ENCODE measurements around the gene ENAH. TPM values are rescaled to one million over a fixed set of nuclear protein-coding genes. Genes with fewer than 3 reads are reported as not detected.

Gene ENAH
- total RNA-seq, 1 donor from 2014 or later: 179 TPM

GRCh38 chr1:225469051-225469450, 183.9 kb downstream of the ENAH start:
- H3K27ac Mint-ChIP-seq (ENCODE audit: unreplicated experiment): no peak overlapping the region
- H3K36me3 Mint-ChIP-seq (ENCODE audit: low read depth): no peaks in the 10 kb centered on the region
- no peaks in the 10 kb centered on the region for H3K9me3 Mint-ChIP-seq
- H3K4me3 Mint-ChIP-seq: no peak overlapping the region
- H3K4me1 Mint-ChIP-seq: peaks cover 20% of the 10 kb centered on the region
- no peak for TF ChIP-seq CTCF (conservative IDR thresholded peaks at IDR 0.05)
- no peak for DNase-seq (ENCODE audit: low read depth, low spot score)
- no peaks in the 10 kb centered on the region for H3K27me3 Mint-ChIP-seq (ENCODE audit: low read depth)

- Mint-ChIP-seq H3K4me3 (no peak overlapping the region), H3K27me3 (ENCODE audit: low read depth) (no peaks in the 10 kb centered on the region), H3K4me1 (peaks cover 21% of the 10 kb centered on the region), H3K9me3 (no peaks in the 10 kb centered on the region), H3K27ac (ENCODE audit: unreplicated experiment) (no peak overlapping the region), H3K36me3 (ENCODE audit: low read depth) (no peaks in the 10 kb centered on the region)
- no peak for TF ChIP-seq CTCF (conservative IDR thresholded peaks at IDR 0.05)
- no peak for DNase-seq (ENCODE audit: low read depth, low spot score)
Measured at GRCh38 chr1:225468270-225469020, 184.5 kb downstream of the ENAH start.

- TF ChIP-seq CTCF (conservative IDR thresholded peaks at IDR 0.05): no peak
- no peak overlapping the region for H3K27ac Mint-ChIP-seq (ENCODE audit: unreplicated experiment)
- DNase-seq (ENCODE audit: low read depth, low spot score): no peak
- H3K4me3 Mint-ChIP-seq: no peak overlapping the region
- no peaks in the 10 kb centered on the region for H3K9me3 Mint-ChIP-seq
- H3K27me3 Mint-ChIP-seq (ENCODE audit: low read depth): no peaks in the 10 kb centered on the region
- H3K4me1 Mint-ChIP-seq: peaks cover 27% of the 10 kb centered on the region
- H3K36me3 Mint-ChIP-seq (ENCODE audit: low read depth): no peaks in the 10 kb centered on the region
Measured at GRCh38 chr1:225467193-225468020, 185.5 kb downstream of the ENAH start.

- no peaks in the 10 kb centered on the region for H3K27me3 Mint-ChIP-seq (ENCODE audit: low read depth)
- no peak for DNase-seq (ENCODE audit: low read depth, low spot score)
- no peaks in the 10 kb centered on the region for H3K9me3 Mint-ChIP-seq
- no peak overlapping the region for H3K4me3 Mint-ChIP-seq
- H3K4me1 Mint-ChIP-seq: peaks cover 28% of the 10 kb centered on the region
- TF ChIP-seq CTCF (conservative IDR thresholded peaks at IDR 0.05): no peak
- no peak overlapping the region for H3K27ac Mint-ChIP-seq (ENCODE audit: unreplicated experiment)
- no peaks in the 10 kb centered on the region for H3K36me3 Mint-ChIP-seq (ENCODE audit: low read depth)
Measured at GRCh38 chr1:225466848-225467192, 186.1 kb downstream of the ENAH start.

GRCh38 chr1:225465793-225466517, 187.0 kb downstream of the ENAH start:
- Mint-ChIP-seq H3K27ac (ENCODE audit: unreplicated experiment) (no peak overlapping the region), H3K27me3 (ENCODE audit: low read depth) (no peaks in the 10 kb centered on the region), H3K9me3 (no peaks in the 10 kb centered on the region), H3K4me1 (peaks cover 28% of the 10 kb centered on the region), H3K36me3 (ENCODE audit: low read depth) (no peaks in the 10 kb centered on the region), H3K4me3 (no peak overlapping the region)
- TF ChIP-seq CTCF (conservative IDR thresholded peaks at IDR 0.05): no peak
- DNase-seq (ENCODE audit: low read depth, low spot score): no peak
